HG03354 (cell line): ENCODE results near the gene TIAM2.

Source experiments
- ATAC-seq: cut with Tn5 transposase; IDR thresholded peaks from one replicate; pipeline ENCODE4 v1.9.1; 2021; ENCODE audit warnings: mild to moderate bottlenecking; ENCODE audit not compliant: unreplicated experiment, poor library complexity, severe bottlenecking

Gene TIAM2

GRCh38 chr6:155150967-155151671 is 156.0 kb downstream of the TIAM2 start:
- ATAC-seq: no peak

DNA sequence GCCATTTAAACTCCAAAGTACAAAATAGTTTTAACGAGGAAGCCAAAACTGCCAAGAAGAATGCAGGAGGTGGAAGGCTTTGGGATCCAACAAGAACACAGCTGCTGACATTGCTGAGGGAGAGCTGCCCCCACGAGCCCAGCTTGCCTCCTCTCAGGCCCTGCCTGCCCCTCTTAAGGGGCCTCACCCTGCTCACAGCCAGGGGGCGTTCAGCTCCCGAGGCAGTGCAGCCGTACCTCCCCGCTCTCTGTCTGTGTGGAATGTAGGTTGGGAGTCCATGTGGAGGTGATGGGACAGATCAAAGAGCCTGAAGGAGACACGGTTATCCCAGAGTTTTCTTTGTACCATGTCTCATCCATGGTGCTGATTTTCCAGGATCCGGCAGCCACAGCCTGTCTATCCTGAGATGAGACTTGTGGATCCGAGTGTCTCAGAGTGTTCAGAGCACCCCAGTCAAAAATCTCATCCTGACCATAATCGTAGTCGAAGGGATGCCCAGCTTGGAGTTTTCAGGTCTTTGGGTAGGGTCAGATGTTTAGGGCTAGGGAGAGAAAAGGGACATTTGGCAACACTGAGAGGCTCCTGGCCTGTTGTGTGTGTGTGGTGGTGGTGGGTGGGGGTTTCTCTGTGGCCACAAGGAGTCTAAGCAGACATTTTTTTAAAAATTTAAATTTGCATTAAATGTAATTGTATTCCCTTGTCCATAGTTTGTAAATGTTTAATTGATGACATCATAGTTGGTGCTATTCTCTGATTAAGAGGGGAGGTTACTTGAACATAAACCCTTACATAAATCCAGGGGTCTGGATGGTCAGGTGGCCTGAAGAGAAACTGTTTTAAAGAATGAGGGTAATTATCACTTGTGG is 157.3 kb downstream of the TIAM2 start:
- no peak for ATAC-seq

DNA sequence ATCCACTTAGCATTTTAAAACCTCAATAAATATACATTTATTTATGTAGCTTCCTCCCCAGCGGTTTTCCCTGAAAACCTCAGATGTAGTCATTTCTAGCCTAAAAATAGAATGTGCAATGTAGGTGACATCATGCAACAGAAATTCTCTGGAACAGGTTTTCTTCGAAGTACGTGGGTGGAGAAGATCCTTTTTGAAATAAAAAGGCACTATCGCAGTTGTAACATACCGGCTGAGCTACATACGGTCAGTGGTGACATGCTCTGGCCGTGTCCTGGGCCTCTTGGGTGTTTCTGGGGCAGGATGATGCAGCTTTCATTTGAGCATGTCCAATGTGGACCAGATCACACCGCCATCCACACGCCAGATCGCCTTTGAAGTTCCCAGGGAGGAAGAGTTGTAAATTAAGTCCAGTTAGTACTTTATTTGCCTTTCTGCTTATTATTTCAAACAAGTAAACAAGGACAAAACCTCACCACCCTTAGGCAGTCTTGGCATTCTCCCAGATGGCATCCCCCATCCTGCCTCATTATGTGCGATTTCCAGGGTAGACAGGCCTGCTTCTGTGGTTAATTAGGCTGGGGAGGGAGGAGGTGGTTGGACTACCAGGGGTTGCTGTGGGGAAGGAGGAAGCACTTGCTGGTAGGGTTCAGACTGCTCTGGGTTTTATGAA is 159.2 kb downstream of the TIAM2 start:
- ATAC-seq: no peak

DNA sequence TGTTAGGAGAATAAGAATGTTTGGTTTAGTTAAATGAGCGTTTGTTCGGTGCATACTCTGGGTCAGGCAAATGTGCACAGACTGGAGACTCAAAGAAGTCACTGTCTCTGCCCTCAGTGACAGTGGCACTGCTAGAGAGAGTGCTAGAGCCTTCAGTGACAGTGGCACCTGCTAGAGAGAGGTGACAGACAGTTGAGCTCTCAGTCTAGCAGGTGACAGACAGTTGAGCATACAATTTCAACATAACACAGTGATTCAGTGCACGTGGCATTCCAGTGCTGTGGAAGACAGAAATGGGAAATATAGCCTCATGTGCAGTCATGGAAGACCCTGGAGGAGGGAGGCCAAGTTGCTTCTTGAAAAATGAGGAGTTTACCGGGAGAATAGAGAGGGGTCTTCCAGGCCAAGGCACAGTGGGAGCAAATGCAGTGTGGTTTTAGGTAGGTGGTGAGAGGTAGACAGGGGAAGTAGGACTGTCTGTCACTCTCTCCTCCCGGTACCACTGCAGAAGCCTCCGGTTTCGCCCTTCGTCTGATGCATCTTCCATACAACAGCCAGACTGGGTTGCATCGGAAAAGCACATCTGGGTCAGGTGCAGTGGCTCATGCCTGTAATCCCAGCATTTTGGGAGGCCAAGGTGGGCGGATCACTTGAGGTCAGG is 160.8 kb downstream of the TIAM2 start:
- ATAC-seq: no peak

GRCh38 chr6:155157101-155157500 is 162.0 kb downstream of the TIAM2 start:
- ATAC-seq: no peak

DNA sequence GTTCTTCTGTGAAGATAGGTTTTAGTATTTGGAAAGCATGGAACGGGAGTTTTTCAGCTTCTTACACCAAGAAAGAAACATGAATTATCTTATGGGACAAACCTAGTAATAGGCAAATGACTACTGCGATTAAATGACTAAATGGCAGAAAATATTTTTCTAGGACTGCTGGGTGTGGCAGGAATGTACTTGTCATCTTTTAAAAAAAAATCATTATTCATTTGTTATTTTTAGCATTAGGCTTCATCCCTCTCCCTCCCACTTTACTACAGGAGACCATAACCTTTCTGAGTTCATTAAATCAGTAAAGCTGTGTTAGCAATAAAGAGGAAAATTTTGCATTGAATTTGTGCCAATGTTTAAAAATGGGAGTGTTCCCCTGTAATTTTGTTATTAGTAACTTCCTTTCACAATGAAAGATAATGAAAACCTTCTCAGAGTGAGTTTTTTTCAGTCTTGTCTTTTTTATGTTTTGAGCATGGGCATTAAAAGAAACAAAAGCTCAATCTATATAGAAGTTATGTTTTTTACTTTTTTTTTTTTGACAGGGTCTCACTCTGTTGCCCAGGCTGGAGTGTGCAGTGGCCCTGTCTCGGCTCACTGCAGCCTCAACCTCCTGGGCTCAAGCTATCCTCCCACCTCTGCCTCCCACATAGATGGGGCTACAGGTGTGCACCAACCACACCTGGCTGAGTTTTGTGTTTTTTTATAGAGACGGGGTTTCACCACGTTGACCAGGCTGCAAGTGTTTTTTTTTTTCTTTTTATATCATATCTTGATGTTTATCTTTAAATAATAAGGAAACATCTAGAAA is 163.1 kb downstream of the TIAM2 start:
- no peak for ATAC-seq

DNA sequence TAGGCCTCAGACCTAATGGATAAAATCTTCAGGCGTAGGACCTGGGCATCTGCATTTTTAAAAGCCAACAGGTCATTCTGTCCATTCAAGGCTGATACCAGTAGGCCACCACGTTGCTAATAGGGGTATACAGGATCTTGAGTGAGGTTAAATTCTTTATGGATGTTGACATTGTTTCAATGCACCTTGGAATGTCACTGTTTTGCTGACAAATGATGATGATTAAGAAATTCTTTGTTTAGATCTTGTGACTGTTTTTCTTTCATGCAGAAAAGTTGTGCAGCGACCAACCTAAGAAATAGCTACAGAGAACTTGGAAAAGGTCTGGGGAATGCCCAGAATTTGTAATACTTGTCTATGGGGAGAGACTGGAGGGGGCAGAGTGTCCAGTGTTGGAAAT is 167.6 kb downstream of the TIAM2 start:
- no peak for ATAC-seq

DNA sequence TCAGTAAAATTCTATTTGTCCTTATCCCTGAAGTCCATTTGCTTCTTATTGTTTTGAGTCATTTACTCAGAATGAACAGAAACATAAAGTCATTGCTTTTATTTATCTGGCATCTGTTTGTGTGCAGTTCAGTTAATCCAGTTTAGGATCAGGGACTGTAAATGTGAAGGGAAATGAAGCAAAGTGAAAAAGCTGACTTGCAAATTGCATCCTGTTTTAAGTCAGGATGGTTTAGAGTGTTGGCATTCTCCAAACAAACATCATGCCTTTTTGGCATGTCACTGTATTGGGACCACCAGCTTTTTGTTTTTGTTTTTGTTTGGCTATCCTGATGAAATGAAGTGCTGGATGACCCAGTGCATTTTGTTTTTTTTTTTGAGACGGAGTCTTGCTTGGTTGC is 168.5 kb downstream of the TIAM2 start:
- ATAC-seq: no peak

GRCh38 chr6:155165029-155165710 is 170.1 kb downstream of the TIAM2 start:
- no peak for ATAC-seq

- ATAC-seq: no peak
Observed at GRCh38 chr6:155170519-155170918, 175.4 kb downstream of the TIAM2 start.

- ATAC-seq: peak; percentile 85
Observed at GRCh38 chr6:155171109-155171746, 176.1 kb downstream of the TIAM2 start.

- ATAC-seq: peak; percentile 1
Observed at GRCh38 chr6:155171747-155172449, 176.8 kb downstream of the TIAM2 start.

DNA sequence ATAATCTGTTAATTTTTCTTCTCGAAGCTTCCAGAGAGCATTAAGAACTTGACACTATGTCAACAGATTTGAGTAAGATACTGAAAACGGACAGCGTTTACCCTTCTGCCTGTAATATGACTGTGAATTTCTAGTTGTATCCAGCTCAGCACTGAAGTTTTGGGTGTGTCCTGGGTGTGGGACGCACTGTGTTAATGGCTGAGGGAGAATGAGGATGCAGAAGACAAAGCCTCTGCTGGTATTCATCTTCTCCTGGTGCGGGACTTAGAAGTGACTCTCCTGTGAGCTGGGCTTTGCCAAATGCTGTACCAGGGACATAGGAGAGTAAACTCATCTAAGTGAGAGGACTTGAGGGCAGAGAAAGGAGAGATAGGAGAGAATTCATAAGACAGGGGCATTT is 178.4 kb downstream of the TIAM2 start:
- no peak for ATAC-seq

DNA sequence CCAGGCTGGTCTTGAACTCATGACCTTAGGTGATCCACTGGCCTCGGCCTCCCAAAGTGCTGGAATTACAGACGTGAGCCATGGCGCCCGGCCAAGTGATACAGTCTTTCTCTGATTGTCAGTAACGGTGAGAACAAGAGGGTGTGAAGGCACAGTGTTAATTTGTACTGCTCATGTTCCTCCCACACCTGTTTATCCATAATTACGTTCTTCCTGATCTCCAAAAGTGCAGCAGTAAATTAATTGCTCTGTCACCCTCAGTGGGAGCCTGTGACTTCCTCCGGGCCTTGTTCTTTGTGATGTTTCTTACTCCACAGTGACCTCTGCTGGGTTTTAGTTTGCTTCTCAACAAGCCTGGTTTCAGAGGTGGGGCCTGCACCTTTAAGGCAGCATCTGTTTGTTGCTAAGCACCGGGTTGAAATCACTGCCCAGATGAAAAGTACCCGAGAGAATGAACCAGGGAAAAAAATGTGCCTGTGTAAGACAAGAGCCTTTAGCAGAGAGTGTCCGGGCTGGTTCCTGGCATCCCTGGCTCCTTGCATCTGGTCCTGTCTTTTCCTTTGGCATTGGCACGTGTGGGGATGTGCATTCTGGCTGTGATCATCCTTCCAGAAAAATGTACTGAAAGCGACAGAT is 179.6 kb downstream of the TIAM2 start:
- peak; percentile 69 for ATAC-seq

GRCh38 chr6:155177363-155177961 is 182.3 kb downstream of the TIAM2 start:
- peak; percentile 25 for ATAC-seq

GRCh38 chr6:155181498-155181897 is 186.4 kb downstream of the TIAM2 start:
- ATAC-seq: peak; percentile 74

- no peak for ATAC-seq
Observed at GRCh38 chr6:155182103-155182502, 187.0 kb downstream of the TIAM2 start.
